SH-SY5Y (cell line): ENCODE measurements around the gene ZNF736.

Experiments
- GATA2 ChIP-seq: IDR thresholded peaks from 2 replicates; pipeline ENCODE4 v1.6.1; 2011; ENCODE audit warnings: mild to moderate bottlenecking, low read depth, low read length
- GATA3 ChIP-seq: IDR thresholded peaks from 2 replicates; pipeline ENCODE4 v1.6.1; 2011; ENCODE audit warnings: low read depth, mild to moderate bottlenecking, low read length, moderate library complexity

- no peak for TF ChIP-seq GATA3
- TF ChIP-seq GATA2 = no peak
Observed at GRCh38 chr7:64314566-64314965, 805 bp downstream of the ZNF736 start.
